ENCODE measurements around the gene ZNF32. TPM values are rescaled to one million over a fixed set of nuclear protein-coding genes. Genes with fewer than 3 reads are reported as not detected.

The ZNF32 gene, protein sequence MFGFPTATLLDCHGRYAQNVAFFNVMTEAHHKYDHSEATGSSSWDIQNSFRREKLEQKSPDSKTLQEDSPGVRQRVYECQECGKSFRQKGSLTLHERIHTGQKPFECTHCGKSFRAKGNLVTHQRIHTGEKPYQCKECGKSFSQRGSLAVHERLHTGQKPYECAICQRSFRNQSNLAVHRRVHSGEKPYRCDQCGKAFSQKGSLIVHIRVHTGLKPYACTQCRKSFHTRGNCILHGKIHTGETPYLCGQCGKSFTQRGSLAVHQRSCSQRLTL
- 25.4 and 32.9 TPM in 2 replicates for total RNA-seq (2014; rRNA removed; shearing (Covaris generic))
- 11.0 and 20.2 TPM in 2 replicates for polyA plus RNA-seq (2015; cell fraction: cytosol; rRNA removed)
- 16.4 and 16.7 TPM in 2 replicates for polyA plus RNA-seq (2015; cell fraction: nucleus; rRNA removed)

DNA sequence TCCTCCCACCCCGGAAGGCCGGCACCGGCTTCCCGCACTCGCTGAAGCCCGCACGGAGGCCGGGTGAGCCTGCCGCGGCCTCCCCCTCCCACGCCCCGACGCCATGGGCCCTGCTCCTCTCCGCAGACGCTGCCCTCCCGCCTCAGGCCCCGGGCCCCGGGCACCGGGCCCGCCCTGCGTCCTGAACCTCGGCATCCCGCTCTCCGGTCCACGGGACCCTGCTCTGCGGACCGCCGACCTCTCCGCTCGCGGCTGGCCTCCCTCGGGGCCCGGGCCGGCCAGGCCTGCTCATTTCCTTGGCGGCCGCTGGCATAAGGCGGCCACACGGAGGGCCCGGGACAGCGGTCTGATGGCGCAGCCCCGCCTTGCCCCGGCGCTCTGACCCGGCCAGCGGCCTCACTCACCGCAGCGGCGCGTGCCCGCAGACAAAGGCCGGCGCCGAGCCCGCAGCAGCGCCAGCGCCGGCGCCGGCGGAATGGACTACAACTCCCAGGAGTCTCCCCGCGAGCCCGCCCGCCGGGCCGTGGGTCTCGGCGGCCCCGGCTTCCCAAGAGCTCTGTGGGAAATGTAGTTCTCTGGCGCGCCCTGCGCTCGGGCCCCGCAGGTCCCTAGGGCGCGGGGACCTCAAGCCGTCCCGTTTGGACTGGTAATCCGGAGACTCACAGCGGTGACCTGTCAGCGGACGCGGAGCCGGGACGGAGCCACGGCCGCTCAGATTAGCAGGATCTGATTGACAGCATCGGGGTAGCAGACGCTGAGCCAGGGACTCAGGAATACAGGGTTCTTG, at the start of gene ZNF32:
Gene ZNF32, minus strand, starts transcription at position 484 of the 787 bp plus-strand sequence. CDS start 2,748 bp downstream, outside the sequence.
- DNase-seq (ENCODE audit: low read depth, low spot score): peak; percentile 68
- in situ Hi-C loops (cut with HindIII; ENCODE audit: low pct_unique_long_range_greater_than_20kb, low sequenced_read_pairs): no loop called here

DNA sequence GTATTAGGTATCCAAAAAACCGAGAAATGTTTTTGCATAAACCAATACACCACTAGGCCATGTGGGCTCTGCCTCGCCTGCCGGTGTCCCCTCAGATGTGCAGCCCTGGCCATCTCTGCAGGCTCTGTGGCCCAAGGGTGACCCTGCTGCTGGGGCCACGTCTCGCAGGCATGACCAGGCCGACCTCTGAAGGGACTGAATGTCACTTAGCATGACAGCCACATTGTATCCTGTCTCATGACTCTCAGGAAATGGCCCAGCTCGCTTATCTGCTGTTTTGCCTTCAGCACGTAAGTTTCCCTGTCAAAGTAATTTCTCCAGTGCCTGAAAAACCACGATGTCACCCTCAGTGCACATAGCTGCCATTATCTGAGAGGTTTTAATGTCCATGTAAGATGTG, 49.5 kb upstream of the ZNF32 start:
- in situ Hi-C loops (cut with HindIII; ENCODE audit: low pct_unique_long_range_greater_than_20kb, low sequenced_read_pairs): no loop called here
- no peak for DNase-seq (ENCODE audit: low read depth, low spot score)

DNA sequence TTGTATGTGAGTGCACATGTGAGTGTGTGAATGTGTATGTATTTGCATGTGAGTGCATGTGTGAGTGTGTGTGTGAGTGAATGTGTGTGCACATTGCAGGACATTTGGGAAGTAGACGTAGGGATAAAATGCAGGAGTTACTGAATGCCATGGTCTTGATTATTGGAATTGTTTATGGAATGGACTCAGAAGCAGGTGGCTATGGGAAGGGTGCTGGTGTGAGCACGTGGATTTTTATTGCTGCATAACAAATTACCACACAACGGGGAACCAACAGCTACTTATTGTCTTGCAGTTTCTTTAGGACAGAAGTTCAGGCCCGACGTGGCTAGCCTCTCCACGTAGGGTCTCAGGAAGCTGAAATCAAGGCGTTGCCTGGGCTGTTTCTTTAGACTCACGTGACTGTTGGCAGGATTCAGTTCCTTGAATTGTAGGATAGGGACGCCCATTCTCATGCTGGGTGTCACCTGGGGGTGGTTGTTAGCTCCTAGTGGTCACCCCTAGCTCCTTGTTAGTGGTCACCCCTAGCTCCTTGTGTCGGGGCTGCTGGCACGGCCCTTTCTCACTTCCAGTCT, 48.3 kb upstream of the ZNF32 start:
- no peak for DNase-seq (ENCODE audit: low read depth, low spot score)
- in situ Hi-C loops (cut with HindIII; ENCODE audit: low pct_unique_long_range_greater_than_20kb, low sequenced_read_pairs): no loop called here

DNA sequence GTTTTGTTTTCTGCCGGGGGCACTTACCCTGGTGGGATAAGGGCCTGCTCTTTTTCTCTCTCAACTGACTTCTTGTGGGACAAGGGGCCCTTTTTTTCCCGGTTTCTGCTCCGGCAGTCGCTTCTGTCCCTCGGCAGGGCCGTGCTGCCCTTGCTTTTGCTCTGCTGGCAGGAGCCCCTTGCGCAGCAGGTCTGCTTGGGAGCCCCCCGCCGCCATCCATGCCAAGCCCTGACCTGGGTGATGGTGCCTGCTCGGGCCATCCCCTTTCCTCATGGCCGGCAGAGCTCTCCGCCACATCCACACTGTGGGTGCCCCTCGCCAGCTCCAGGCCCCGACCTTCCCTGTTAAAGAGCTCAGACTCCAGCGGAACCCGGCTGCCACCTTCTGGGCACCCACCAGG, 47.0 kb upstream of the ZNF32 start:
- no peak for DNase-seq (ENCODE audit: low read depth, low spot score)
- in situ Hi-C loops (cut with HindIII; ENCODE audit: low pct_unique_long_range_greater_than_20kb, low sequenced_read_pairs): no loop called here

DNA sequence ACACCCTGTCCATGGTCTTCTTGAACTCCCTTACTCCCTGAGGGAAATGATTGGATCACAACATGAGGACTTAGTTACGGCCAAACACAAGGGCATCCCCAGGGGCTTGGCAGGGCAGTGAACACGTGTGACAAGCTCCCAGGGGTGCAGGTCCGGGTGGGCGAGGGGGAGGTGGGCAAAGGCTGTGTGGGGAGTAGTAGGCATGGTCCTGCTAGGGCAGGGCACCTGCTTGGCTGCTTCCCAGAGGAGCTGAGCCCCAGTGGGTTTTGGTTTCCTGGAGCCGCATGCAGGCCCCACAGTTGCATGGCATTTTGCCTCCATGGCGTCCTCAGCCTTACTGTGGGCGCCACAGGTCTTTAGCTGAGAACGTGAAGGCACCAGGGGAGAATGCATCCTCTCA, 46.6 kb upstream of the ZNF32 start:
- in situ Hi-C loops (cut with HindIII; ENCODE audit: low pct_unique_long_range_greater_than_20kb, low sequenced_read_pairs): no loop called here
- no peak for DNase-seq (ENCODE audit: low read depth, low spot score)

DNA sequence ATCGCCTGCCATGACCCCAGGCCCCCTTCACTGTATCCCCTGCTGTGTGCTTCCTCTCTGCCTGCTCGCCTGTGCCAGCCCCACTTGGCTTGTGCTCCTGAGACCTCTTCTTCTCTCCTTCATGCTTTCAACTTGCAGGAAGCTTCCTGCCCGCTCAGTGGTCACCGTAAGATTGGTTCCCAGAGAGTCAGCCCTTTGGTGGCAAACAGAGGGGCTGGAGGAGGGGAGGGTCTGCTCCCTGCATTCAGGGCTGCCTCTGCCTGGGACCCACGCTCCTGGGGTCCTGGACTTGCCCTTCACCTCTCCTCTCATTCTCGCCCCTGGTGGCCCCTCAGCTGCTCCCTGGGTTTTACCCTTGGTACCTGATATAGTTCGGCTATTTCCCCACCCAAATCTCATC, 45.8 kb upstream of the ZNF32 start:
- in situ Hi-C loops (cut with HindIII; ENCODE audit: low pct_unique_long_range_greater_than_20kb, low sequenced_read_pairs): no loop called here
- no peak for DNase-seq (ENCODE audit: low read depth, low spot score)

DNA sequence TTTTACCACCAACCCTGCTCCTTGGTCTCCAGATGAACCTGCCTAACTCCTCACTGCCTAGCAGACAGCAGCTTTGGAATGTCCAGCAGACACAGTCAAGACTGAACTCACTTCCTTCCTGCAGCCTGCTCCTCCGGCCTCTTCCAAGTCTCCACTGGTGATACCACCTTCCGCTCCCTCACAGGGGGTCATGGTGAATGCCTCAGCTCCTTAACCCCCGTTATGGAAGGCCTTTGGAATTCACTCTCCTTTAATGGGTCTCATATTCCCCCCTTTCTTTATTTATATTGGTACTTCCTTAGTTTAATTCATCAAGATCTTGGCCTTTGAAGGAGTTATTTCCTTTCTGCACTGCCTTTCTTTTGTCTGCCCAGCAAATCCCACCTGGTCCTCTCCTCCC, 44.9 kb upstream of the ZNF32 start:
- in situ Hi-C loops (cut with HindIII; ENCODE audit: low pct_unique_long_range_greater_than_20kb, low sequenced_read_pairs): no loop called here
- DNase-seq (ENCODE audit: low read depth, low spot score): no peak

DNA sequence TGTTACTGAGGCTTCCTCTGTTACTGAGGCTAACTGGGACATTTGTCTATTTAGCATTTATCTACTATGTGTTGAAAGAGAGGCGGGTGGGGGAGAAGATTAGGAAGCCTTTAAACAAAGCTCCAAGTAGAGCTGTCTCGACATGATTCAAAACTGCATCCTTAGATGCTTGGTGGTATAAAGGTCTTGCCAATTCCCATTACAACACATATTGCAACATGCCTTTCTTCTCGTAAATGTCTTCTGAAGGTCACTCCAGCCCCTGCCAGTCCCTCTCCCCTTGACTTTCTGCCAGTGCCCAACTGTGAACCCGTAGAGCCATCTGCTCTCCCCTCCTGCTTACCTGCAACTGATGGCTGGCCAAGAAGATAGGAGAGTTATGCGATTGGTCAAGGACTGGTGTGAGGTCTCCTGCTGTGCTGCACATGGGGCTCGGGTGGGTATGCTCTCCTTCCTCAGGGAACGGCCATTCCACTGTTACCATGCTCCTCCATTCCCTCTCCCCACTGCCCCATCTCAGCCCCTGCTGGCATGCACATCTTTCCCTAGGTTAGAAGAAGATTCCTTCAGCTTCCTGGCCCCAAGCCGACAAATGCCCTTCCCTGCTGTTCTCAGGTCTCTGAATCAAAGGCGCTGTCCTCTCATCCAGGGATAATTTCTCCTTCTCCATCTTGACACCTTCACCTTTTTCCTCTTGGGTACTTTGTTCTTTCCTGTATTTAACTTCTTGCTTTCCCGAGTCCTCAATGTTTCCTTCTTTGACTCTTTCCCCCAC, 43.6 kb upstream of the ZNF32 start:
- in situ Hi-C loops (cut with HindIII; ENCODE audit: low pct_unique_long_range_greater_than_20kb, low sequenced_read_pairs): no loop called here
- DNase-seq (ENCODE audit: low read depth, low spot score): no peak

DNA sequence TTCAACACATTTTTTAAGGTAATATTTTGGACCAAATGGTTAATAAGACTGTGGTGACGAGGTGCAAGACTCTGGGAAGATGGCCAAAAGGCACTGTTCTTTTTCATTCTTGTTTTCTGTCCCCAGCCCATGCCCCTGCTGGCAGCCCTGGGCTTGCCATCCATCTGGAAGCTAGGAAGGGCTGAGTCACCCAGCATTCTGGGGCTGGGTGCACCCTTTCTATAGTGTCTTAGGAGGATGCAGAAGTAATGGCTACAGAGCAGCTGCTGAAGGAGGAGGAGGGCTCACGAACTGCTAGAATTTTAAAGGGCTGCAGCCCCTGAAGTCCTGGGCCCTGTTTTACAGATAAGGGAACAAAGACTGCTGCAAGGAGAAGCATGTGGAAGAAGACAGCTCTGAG, 42.8 kb upstream of the ZNF32 start:
- no peak for DNase-seq (ENCODE audit: low read depth, low spot score)

DNA sequence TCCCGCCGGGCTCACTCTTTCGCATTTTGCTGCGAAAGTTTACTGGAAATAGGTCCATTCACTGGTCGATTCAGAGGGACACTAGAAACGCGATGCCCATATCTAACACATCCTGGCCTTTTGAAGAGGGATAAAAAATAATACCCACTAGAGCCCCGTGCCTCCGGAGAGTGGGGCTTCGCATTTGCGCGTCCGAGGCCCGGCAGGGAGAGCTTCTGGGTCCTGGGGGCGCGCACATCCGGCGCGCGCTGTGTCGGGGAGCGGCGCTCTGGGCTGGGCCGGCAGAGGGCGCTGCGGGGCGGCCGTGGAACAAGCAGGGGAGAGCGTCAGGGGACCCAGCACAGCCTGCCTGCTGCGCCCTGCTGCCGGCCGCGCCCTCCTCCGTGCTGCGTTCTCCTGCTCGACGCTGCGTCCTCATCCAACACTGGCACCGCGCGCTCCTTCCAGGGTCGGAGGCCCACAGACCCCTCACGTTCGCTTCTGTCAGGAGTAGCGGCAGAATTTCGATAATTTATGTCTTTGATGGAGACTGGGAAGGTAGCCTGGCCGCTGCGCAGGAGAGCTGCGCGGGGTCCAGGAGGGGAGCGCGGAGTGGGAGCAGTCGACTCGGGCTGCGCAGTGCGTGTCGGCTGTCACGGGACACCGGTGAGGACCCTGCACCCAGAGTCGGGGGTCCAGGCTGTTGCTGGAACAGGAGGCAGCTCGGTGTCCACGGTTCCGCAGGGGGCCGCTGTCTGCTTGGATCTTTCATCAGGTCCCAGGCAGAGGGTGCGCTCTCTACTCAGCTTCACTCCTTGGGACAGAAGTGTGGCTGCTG, 41.5 kb upstream of the ZNF32 start:
- DNase-seq (ENCODE audit: low read depth, low spot score): peak; percentile 58
- in situ Hi-C loops (cut with HindIII; ENCODE audit: low pct_unique_long_range_greater_than_20kb, low sequenced_read_pairs): no loop called here

More for the DNA sequence above, 42.8 kb upstream of the ZNF32 start:
- in situ Hi-C loops (cut with HindIII; ENCODE audit: low pct_unique_long_range_greater_than_20kb, low sequenced_read_pairs): no loop called here

DNA sequence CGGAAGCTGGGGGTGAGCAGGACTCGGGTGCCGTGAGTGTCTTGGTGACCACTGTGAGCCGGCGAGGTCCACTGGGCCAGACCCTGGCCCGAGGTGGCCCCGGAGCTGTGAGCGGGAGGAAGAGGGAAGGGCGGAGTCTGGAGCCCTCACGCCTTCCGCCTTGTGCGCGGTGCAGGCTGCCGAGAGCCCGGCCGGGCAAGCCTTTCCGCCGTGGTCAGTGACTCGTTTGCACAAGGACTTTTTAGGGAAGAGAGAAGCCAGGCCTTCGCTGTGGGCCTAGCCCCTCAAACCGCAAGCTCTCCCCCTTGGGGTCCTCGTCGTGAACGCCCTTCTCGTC, 40.9 kb upstream of the ZNF32 start:
- peak; percentile 3 for DNase-seq (ENCODE audit: low read depth, low spot score)
- in situ Hi-C loops (cut with HindIII; ENCODE audit: low pct_unique_long_range_greater_than_20kb, low sequenced_read_pairs): no loop called here

DNA sequence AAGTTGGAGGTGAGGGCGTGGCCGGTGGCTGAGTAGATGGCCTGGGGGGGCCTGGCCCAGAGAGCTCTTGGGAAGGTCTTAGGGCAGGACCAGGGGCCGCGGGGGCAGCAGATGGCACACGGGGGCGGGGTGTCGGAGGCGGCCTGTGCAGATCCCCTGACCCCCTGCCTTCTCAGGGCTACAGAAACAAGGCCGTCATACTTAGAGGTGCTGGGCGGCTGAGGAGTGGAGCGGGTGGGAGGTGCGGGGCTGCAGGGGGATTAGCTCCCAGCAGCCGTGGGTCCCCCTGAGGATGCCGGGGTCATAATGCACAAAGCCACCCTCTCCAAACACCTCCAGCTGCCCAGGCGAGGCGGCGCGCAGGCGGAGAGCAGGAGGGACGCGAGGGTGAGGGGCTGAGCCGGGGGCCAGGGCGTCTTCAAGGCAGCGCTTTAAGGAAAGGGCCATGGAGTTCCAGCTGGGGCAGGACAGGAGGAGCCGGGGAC, 40.4 kb upstream of the ZNF32 start:
- DNase-seq (ENCODE audit: low read depth, low spot score): no peak
- in situ Hi-C loops (cut with HindIII; ENCODE audit: low pct_unique_long_range_greater_than_20kb, low sequenced_read_pairs): no loop called here

DNA sequence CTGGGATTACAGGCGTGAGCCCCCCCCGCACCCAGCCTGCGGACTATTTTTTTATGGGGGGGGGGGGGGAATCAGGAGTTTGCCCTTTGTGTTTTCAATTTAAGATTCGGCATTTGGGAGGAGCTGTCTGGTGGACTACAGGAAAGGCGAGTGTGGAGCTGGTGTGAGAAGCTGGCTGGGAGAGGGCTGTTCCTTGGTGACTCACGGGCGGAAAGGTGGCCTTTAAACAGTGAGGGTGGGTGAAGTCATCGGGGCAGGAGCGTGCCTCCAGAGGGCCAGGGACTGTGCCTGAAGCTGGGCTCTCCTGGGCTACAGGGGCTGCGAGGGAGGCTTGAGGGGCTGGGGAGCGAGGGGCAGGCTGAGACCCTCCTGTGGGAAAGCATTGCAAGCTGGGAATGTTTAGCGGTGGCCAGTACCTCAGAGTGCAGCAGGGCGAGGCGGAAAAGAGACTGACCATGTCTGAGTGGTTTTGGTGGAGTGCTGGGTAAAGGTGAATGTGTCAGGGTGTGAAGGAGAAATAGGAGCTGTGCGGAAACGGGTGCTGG, 39.7 kb upstream of the ZNF32 start:
- no peak for DNase-seq (ENCODE audit: low read depth, low spot score)
- in situ Hi-C loops (cut with HindIII; ENCODE audit: low pct_unique_long_range_greater_than_20kb, low sequenced_read_pairs): no loop called here

DNA sequence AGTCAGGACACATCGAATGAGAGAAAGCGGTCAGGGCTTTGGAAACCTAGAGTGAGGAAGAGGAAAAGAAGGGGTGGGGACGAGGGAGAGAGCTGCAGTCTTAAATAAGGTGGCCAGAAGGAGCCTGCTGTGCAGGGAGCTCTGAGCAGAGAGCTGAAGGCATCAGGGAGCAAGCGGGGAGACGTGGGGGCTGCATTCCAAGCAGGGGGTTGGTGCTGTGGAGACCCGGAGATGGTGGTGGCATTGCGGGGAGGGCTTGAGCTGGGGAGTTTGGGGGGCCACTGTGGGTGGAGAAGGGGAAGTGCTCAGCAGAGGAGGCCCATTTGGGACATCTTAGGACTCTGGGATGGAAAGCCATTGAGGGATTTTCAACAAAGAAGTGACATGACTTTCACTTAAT, 38.7 kb upstream of the ZNF32 start:
- in situ Hi-C loops (cut with HindIII; ENCODE audit: low pct_unique_long_range_greater_than_20kb, low sequenced_read_pairs): no loop called here
- DNase-seq (ENCODE audit: low read depth, low spot score): no peak

DNA sequence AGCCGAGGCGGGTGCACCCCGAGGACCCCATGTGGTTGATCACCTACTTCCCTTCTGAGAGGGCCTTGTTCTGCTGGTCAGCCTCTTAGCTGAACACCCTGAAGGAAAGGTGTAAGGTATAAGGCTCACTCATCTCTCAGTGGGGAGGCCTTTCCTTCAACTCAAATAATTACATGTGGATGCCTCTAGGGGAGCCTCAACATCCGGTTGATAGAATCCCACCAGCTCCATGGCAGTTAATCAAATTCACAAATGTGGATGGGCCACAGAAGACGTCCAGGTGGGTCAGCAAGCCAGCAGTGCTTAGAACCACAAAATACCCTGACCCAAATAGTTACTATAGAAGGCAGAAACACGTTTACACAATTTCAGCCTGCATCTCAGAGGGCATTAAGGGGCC, 37.7 kb upstream of the ZNF32 start:
- DNase-seq (ENCODE audit: low read depth, low spot score): no peak
- in situ Hi-C loops (cut with HindIII; ENCODE audit: low pct_unique_long_range_greater_than_20kb, low sequenced_read_pairs): no loop called here

DNA sequence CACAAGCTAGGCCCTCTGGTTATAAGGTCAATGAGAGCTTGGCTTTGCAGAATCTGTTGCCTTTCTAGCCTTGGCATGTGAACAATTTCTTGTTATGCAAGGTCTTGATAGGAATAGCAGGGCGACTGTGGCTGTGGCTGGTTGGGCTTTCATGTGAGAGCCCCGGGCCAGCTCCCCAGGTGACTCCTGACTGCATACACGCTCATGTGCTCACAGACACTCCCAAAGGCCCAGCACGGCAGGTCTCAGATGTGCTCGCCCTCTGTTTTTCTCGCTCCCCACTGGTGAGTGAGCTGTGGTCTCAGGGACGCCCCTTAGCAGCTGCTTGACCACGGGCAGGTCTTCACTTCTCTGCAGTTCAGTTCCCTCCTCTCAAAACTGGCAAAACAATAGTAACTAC, 37.1 kb upstream of the ZNF32 start:
- no peak for DNase-seq (ENCODE audit: low read depth, low spot score)
- in situ Hi-C loops (cut with HindIII; ENCODE audit: low pct_unique_long_range_greater_than_20kb, low sequenced_read_pairs): no loop called here

DNA sequence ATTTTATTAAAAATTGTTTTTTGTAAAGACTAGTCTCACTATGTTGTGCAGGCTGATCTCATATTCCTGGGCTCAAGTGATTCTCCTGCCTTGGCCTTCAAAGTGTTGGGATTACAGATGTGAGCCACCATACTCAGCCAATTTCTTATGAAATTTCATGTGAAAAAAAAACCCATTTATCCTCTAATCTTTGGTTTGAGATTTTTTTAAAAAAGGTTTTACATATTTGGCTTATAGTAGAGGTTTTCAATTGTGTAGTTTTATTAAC, 35.5 kb upstream of the ZNF32 start:
- DNase-seq (ENCODE audit: low read depth, low spot score): no peak
- in situ Hi-C loops (cut with HindIII; ENCODE audit: low pct_unique_long_range_greater_than_20kb, low sequenced_read_pairs): no loop called here

Measured in SK-MEL-5 (cell line).